Measurements from ENCODE around the gene KRT76. TPM values are rescaled to one million over a fixed set of nuclear protein-coding genes. Genes with fewer than 3 reads are reported as not detected.

Gene KRT76
- total and polyA plus RNA-seq, 7 donors: not detected

DNA sequence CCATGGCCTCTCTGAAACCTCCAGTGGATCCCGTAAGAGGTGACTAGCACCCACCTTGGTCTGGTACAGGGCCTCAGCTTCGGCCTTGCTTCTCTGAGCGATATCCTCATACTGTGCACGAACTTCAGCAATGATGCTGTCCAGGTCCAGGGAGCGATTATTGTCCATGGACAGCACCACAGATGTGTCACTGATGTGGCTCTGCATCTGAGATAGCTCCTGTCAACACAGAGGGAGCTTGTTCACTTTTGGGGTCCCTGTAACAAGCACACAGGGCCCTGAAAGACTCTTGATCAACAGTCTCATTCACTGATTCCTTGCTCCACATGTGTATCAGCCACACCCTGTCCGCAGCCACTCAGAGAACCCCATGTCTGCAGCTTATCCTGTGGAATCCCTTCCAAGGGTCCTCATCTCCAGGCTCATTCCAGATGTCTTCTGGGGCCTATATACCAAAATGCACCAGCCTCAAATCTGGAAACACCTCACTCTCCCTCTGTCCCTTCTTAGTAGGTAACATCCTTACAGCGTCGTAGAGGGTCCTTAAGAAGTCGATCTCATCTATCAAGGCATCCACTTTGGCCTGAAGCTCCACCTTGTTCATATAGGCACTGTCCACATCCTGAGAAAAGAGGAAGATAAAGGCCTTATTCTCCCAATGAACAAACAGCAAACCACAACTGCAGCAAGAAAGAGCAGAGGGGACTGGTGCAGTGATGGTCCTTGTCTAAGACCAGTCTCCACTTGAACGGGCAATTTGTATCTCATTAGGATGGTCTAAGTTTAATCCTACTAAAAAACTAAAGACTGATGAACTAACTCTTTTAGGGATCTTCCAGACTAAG is 15.3 kb upstream of the KRT76 start:
- no peak for DNase-seq
- peaks cover 3 to 38% (median 8%) of the 10 kb centered on the region in 3 donors for H3K27me3 ChIP-seq (ENCODE audit: insufficient read depth in 3 of 3, low read length in 2 of 3)
- H3K4me1 ChIP-seq: no peaks in the 10 kb centered on the region
- no peak overlapping the region for H3K27ac ChIP-seq
- TF ChIP-seq CTCF (IDR thresholded peaks at IDR 0.05): no peak
- no peaks in the 10 kb centered on the region for H3K9me3 ChIP-seq
- whole genome bisulfite sequencing, 3 donors: 79 to 89% (median 88%) methylated on average over 10 of the region's 10 CpGs
- intact Hi-C loops (cut with DNase I): no loop called here
- H3K36me3 ChIP-seq (ENCODE audit: insufficient read depth in 1 of 2, low read depth in 1 of 2): no peaks in the 10 kb centered on the region
- no peak overlapping the region for H3K4me3 ChIP-seq
- ATAC-seq: no peak

GRCh38 chr12:52791271-52792184 is 14.4 kb upstream of the KRT76 start:
- Histone ChIP-seq H3K36me3 (ENCODE audit: insufficient read depth in 1 of 2, low read depth in 1 of 2) (no peaks in the 10 kb centered on the region), H3K27ac (no peak overlapping the region), H3K4me1 (no peaks in the 10 kb centered on the region), H3K27me3 (ENCODE audit: insufficient read depth in 3 of 3, low read length in 2 of 3) (peaks cover 3 to 38% (median 8%) of the 10 kb centered on the region in 3 donors), H3K9me3 (no peaks in the 10 kb centered on the region), H3K4me3 (no peak overlapping the region)
- TF ChIP-seq CTCF (IDR thresholded peaks at IDR 0.05): no peak
- ATAC-seq: no peak
- intact Hi-C loops (cut with DNase I): no loop called here
- 83 to 87% (median 87%) methylated on average over 12 of the region's 12 CpGs for WGBS, 3 donors
- DNase-seq: no peak

GRCh38 chr12:52790427-52791270 is 13.5 kb upstream of the KRT76 start:
- Histone ChIP-seq H3K27ac (no peak overlapping the region), H3K9me3 (no peaks in the 10 kb centered on the region), H3K4me3 (no peak overlapping the region), H3K36me3 (ENCODE audit: insufficient read depth in 1 of 2, low read depth in 1 of 2) (no peaks in the 10 kb centered on the region), H3K4me1 (no peaks in the 10 kb centered on the region), H3K27me3 (ENCODE audit: insufficient read depth in 3 of 3, low read length in 2 of 3) (peaks cover 3 to 38% (median 8%) of the 10 kb centered on the region in 3 donors)
- no peak for ATAC-seq
- WGBS, 3 donors: 60 to 65% (median 63%) methylated on average over 19 of the region's 19 CpGs
- intact Hi-C loops (cut with DNase I): no loop called here
- no peak for DNase-seq
- TF ChIP-seq CTCF (IDR thresholded peaks at IDR 0.05): no peak

- ATAC-seq (no peak), DNase-seq (no peak)
- Histone ChIP-seq H3K4me1 (no peaks in the 10 kb centered on the region), H3K27ac (no peak overlapping the region), H3K4me3 (no peak overlapping the region), H3K27me3 (ENCODE audit: insufficient read depth in 3 of 3, low read length in 2 of 3) (peaks cover 3 to 38% (median 10%) of the 10 kb centered on the region in 3 donors), H3K36me3 (ENCODE audit: insufficient read depth in 1 of 2, low read depth in 1 of 2) (no peaks in the 10 kb centered on the region), H3K9me3 (no peaks in the 10 kb centered on the region)
- intact Hi-C loops (cut with DNase I): no loop called here
- WGBS, 3 donors: 20 to 28% (median 20%) methylated on average over 45 to 50 of the region's 50 CpGs
- TF ChIP-seq CTCF (IDR thresholded peaks at IDR 0.05): no peak
Measured at GRCh38 chr12:52789637-52790426, 12.7 kb upstream of the KRT76 start.
